Kidney (tissue), 14 donors: ENCODE results near the gene RNGTT. TPM values are rescaled to one million over a fixed set of nuclear protein-coding genes. Genes with fewer than 3 reads are reported as not detected.

Experiments used
- DNase-seq, 5 donors: peaks; one replicate each; pipeline ENCODE4 v3.0.0-alpha.2; 2013 to 2020
- FAIRE-seq: peaks from 2 replicates; lab custom pipeline; 2012; peaks lifted over from hg19 to GRCh38; lab: Jason Lieb, UNC
- H3K27ac ChIP-seq, 2 donors: one replicate each; pipeline ENCODE4 v1.7.0; 2013; ENCODE audit warnings: low read depth in 2 of 2, low read length in 2 of 2, inconsistent platforms in 1 of 2
- H3K27me3 ChIP-seq: one replicate; pipeline ENCODE4 v1.7.1; 2013; ENCODE audit warnings: low read length, inconsistent platforms; ENCODE audit not compliant: control insufficient read depth, insufficient read depth
- H3K36me3 ChIP-seq, 3 donors: one replicate each; pipeline versions ENCODE4 v1.7.0 to v1.7.1; 2013; ENCODE audit warnings: low read length in 3 of 3, control low read depth in 1 of 3, inconsistent platforms in 1 of 3; ENCODE audit not compliant: insufficient read depth in 3 of 3, control insufficient read depth in 2 of 3
- H3K4me1 ChIP-seq, 3 donors: one replicate each; pipeline versions ENCODE4 v1.7.0 to v1.7.1; 2013; ENCODE audit warnings: low read length in 3 of 3, inconsistent platforms in 1 of 3, low read depth in 1 of 3; ENCODE audit not compliant: control insufficient read depth in 2 of 3, insufficient read depth in 2 of 3
- H3K4me3 ChIP-seq, 3 donors: one replicate each; pipeline versions ENCODE4 v1.7.0 to v1.8.1; 2013; ENCODE audit warnings: low read length in 3 of 3, control low read depth in 1 of 3, inconsistent platforms in 1 of 3
- H3K9ac ChIP-seq, 3 donors: one replicate each; pipeline versions ENCODE4 v1.7.0 to v1.7.1; 2013; ENCODE audit warnings: low read length in 3 of 3, control low read depth in 1 of 3, inconsistent platforms in 1 of 3
- H3K9me3 ChIP-seq, 3 donors: one replicate each; pipeline versions ENCODE4 v1.7.0 to v1.7.1; 2013; ENCODE audit warnings: low read length in 3 of 3, control low read depth in 1 of 3, inconsistent platforms in 1 of 3; ENCODE audit not compliant: control insufficient read depth in 2 of 3, insufficient read depth in 1 of 3
- CTCF ChIP-seq: IDR thresholded peaks from 3 replicates; pipeline ENCODE4 v1.5.1; 2012; ENCODE audit warnings: mild to moderate bottlenecking, moderate library complexity, borderline replicate concordance; ENCODE audit not compliant: insufficient read depth; ENCODE audit errors: extremely low read depth
- intact Hi-C: fragments of 100-400 bp; cut with DNase I; formaldehyde crosslinking; loops from one replicate; pipeline ENCODE4 v1.11.1; 2022
- polyA plus RNA-seq: library from polyadenylated mRNA; stranded (reverse); fragments of 350-450 nt; fragmentation: Illumina TruSeq; extraction: RNeasy Lipid Tissue Mini Kit (QIAGEN cat#74804); gene quantifications from one replicate; pipeline ENCODE4 v1.2.3, GENCODE V29; 2014; ENCODE audit warnings: low read depth, low replicate concordance; ENCODE audit not compliant: insufficient read depth
- total RNA-seq: library from RNA; stranded (reverse); fragmentation: NEBNext Ultra II Directional; extraction: Animal tissue kit (Norgen Biotek cat#: 25700); gene quantifications from one replicate; pipeline ENCODE4 v1.2.1, GENCODE V29; 2021
- donor health status: control.
- donor health status: control.
- donor health status: control.
- donor health status: control.
- donor health status: control.
- donor health status: DM: yes; HTN: yes; CAD: no.
- donor health status: Normal renal cell carcinoma (clear cell type).

Gene RNGTT
- total and polyA plus RNA-seq, 2 donors from 2014 or later: 5.4 to 13.8 TPM

- Histone ChIP-seq H3K4me3 (no peak overlapping the region), H3K9me3 (no peaks in the 10 kb centered on the region), H3K27me3 (no peaks in the 10 kb centered on the region), H3K4me1 (no peaks in the 10 kb centered on the region), H3K9ac (no peak overlapping the region), H3K36me3 (no peaks in the 10 kb centered on the region), H3K27ac (no peak overlapping the region)
- DNase-seq (no peak), FAIRE-seq (no peak)
- intact Hi-C loops: no loop called here
- no peak for TF ChIP-seq CTCF
These were observed 83.4 kb downstream of the RNGTT start for GRCh38 chr6:88880021-88880420.

GRCh38 chr6:88877893-88878292 lies 85.5 kb downstream of the RNGTT start:
- Histone ChIP-seq H3K36me3 (no peaks in the 10 kb centered on the region), H3K4me3 (no peak overlapping the region), H3K4me1 (no peaks in the 10 kb centered on the region), H3K9me3 (no peaks in the 10 kb centered on the region), H3K27ac (no peak overlapping the region), H3K9ac (no peak overlapping the region), H3K27me3 (no peaks in the 10 kb centered on the region)
- FAIRE-seq (no peak), DNase-seq (no peak)
- intact Hi-C loops: no loop called here
- no peak for TF ChIP-seq CTCF

- TF ChIP-seq CTCF: no peak
- no peak overlapping the region for H3K9ac ChIP-seq
- peaks cover 0 to 6% (median 3%) of the 10 kb centered on the region in 3 donors for H3K4me1 ChIP-seq
- no peaks in the 10 kb centered on the region for H3K36me3 ChIP-seq
- intact Hi-C loops: no loop called here
- DNase-seq (no peak), FAIRE-seq (no peak)
- H3K4me3 ChIP-seq: no peak overlapping the region
- H3K27me3 ChIP-seq: no peaks in the 10 kb centered on the region
- no peak overlapping the region for H3K27ac ChIP-seq
- no peaks in the 10 kb centered on the region for H3K9me3 ChIP-seq
These were observed 90.5 kb downstream of the RNGTT start for GRCh38 chr6:88872962-88873361.

GRCh38 chr6:88871498-88871897 lies 91.9 kb downstream of the RNGTT start:
- no peak for TF ChIP-seq CTCF
- H3K27me3 ChIP-seq: no peaks in the 10 kb centered on the region

More at GRCh38 chr6:88871498-88871897, 91.9 kb downstream of the RNGTT start:
- H3K36me3 ChIP-seq: no peaks in the 10 kb centered on the region
- peaks cover 0 to 9% (median 3%) of the 10 kb centered on the region in 3 donors for H3K4me1 ChIP-seq
- DNase-seq: no peak
- H3K4me3 ChIP-seq: no peak overlapping the region
- no peak for FAIRE-seq
- intact Hi-C loops: no loop called here
- no peak overlapping the region for H3K27ac ChIP-seq
- no peak overlapping the region for H3K9ac ChIP-seq
- H3K9me3 ChIP-seq: no peaks in the 10 kb centered on the region
